IPS DF 6.9 (cell line): Measurements from ENCODE around the gene FBXW5.

ENCODE experiments used
- DNase-seq: peaks from one replicate; pipeline ENCODE4 v3.0.0-alpha.2; 2013; ENCODE audit warnings: low read depth, low spot score
- H3K27ac ChIP-seq: one replicate; pipeline ENCODE4 v1.5.1; 2013; ENCODE audit warnings: low read length, control low read depth
- H3K27me3 ChIP-seq: 2 replicates; pipeline ENCODE4 v1.6.1; 2013; ENCODE audit warnings: mild to moderate bottlenecking, low read length; ENCODE audit not compliant: control insufficient read depth, insufficient read depth
- H3K36me3 ChIP-seq: 2 replicates; pipeline ENCODE4 v1.6.1; 2013; ENCODE audit warnings: low read length; ENCODE audit not compliant: control insufficient read depth, insufficient read depth
- H3K4me1 ChIP-seq: 2 replicates; pipeline ENCODE4 v1.6.1; 2013; ENCODE audit warnings: low read length; ENCODE audit not compliant: control insufficient read depth, insufficient read depth
- H3K4me3 ChIP-seq: 2 replicates; pipeline ENCODE4 v1.5.1; 2013; ENCODE audit warnings: mild to moderate bottlenecking, low read length
- H3K9me3 ChIP-seq: 2 replicates; pipeline ENCODE4 v1.6.1; 2013; ENCODE audit warnings: low read length, inconsistent platforms; ENCODE audit not compliant: control insufficient read depth, insufficient read depth
- WGBS: extraction: QIAGEN DNeasy Blood & Tissue Kit; methylation state at CpG from one replicate; pipeline ENCODE4 v1.1.7; 2013; ENCODE audit warnings: mixed read lengths, missing lambda C conversion rate; ENCODE audit not compliant: insufficient read length, insufficient coverage; 5-methylcytosine and 5-hydroxymethylcytosine counted together

Gene FBXW5

DNA sequence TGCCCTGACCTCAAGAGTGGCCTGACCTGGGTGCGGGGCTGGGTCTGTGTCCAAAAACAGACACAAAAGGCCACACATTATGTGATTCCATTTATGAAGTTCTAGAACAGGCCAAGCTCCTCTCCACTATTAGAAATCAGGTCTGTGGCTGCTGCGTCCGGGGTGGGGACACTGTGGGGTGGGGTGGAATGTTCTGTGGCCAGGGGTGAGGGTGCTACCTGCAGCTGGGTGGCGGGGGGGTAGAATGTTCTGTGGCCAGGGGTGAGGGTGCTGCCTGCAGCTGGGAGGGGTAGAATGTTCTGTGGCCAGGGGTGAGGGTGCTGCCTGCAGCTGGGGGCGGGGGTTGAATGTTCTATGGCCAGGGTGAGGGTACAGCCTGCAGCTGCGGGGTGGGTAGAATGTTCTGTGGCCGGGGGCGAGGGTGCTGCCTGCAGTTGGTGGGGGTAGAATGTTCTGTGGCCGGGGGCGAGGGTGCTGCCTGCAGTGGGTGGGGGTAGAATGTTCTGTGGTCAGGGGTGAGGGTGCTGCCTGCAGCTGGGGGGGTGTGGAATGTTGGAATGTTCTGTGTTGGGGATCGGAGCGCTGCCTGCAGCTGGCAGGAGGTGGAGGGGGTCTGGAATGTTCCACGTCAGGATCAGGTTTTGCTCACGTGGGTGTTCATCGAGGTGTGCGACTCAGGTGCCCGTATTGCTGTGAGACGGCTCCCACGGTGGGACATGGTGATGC is 15.8 kb upstream of the FBXW5 start:
- no peak overlapping the region for H3K27ac ChIP-seq
- H3K27me3 ChIP-seq = no peaks in the 10 kb centered on the region
- no peaks in the 10 kb centered on the region for H3K9me3 ChIP-seq
- no peaks in the 10 kb centered on the region for H3K4me1 ChIP-seq
- no peak for DNase-seq
- WGBS = no CpG with 5 or more reads among the region's 19 CpGs
- H3K36me3 ChIP-seq = no peaks in the 10 kb centered on the region
- no peak overlapping the region for H3K4me3 ChIP-seq

DNA sequence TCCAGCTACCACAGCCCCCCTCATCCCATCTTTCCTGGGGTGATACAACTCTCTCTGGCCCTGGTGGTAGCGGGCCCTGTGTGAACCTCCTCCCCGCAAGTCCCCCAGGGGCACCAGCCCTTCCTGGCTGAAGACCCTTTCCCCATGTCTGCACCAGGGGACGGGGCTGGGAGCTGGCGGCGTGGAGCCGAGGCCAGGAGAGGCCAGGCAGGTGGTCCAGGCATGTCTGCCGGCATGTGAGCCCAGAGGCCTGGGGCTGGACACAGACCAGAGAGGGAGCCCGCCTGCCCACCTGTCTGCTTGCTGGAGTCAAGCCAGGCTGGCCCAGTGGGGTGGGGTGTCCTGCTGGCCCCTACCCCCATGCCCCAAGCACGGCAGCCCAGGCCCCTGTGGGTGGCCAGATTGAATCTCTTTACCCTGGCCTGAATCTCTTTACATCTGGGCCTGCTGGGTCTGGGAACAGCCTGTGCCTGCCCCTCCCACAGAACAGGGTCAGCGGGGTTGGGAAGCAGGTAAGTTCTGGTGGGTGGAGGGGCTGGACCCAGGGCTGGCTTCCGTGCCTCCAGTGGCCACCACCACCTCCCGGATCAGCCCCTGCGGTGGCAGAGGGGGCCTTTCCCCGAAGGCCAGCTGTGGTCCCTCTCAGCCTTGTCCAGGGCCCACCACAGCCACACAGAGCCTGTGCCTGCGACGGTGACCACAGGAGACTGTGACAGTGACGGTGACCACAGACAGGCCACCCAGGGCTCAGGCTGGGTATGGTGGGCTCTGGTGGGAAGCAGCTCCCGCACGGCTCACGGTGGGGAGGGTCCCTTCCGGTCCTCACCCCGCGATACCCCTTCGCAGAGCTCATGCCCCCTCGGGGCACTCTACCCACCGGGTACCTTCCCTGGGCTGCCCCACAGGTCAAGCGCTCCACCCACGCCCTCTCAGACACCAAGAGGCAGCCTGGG is 14.6 kb upstream of the FBXW5 start:
- Histone ChIP-seq H3K9me3 (no peaks in the 10 kb centered on the region), H3K4me1 (no peaks in the 10 kb centered on the region), H3K4me3 (no peak overlapping the region), H3K27ac (no peak overlapping the region), H3K27me3 (no peaks in the 10 kb centered on the region), H3K36me3 (no peaks in the 10 kb centered on the region; the same call in 1 of the 2 replicates)
- WGBS = no CpG with 5 or more reads among the region's 28 CpGs
- no peak for DNase-seq

- no peak for DNase-seq
- Histone ChIP-seq H3K36me3 (no peaks in the 10 kb centered on the region; the same call in 1 of the 2 replicates), H3K27ac (no peak overlapping the region), H3K9me3 (no peaks in the 10 kb centered on the region), H3K4me1 (no peaks in the 10 kb centered on the region), H3K27me3 (no peaks in the 10 kb centered on the region), H3K4me3 (no peak overlapping the region)
- WGBS = no CpG with 5 or more reads among the region's 7 CpGs
Observed at GRCh38 chr9:136958473-136958872, 13.9 kb upstream of the FBXW5 start.

- no peak overlapping the region for H3K27ac ChIP-seq
- no peak overlapping the region for H3K4me3 ChIP-seq
- no peaks in the 10 kb centered on the region for H3K4me1 ChIP-seq
- H3K36me3 ChIP-seq = no peaks in the 10 kb centered on the region; the same call in 1 of the 2 replicates
- no peak for DNase-seq
- no peaks in the 10 kb centered on the region for H3K9me3 ChIP-seq
- H3K27me3 ChIP-seq = no peaks in the 10 kb centered on the region
- WGBS = no CpG with 5 or more reads among the region's 6 CpGs
Observed at GRCh38 chr9:136957901-136958300, 13.4 kb upstream of the FBXW5 start.

- Histone ChIP-seq H3K4me1 (no peaks in the 10 kb centered on the region), H3K27me3 (no peaks in the 10 kb centered on the region), H3K9me3 (no peaks in the 10 kb centered on the region), H3K4me3 (no peak overlapping the region), H3K36me3 (no peaks in the 10 kb centered on the region; the same call in 1 of the 2 replicates), H3K27ac (no peak overlapping the region)
- no peak for DNase-seq
- 100% methylated on average over 1 of the region's 1 CpG for WGBS
Observed at GRCh38 chr9:136957461-136957860, 12.9 kb upstream of the FBXW5 start.

DNA sequence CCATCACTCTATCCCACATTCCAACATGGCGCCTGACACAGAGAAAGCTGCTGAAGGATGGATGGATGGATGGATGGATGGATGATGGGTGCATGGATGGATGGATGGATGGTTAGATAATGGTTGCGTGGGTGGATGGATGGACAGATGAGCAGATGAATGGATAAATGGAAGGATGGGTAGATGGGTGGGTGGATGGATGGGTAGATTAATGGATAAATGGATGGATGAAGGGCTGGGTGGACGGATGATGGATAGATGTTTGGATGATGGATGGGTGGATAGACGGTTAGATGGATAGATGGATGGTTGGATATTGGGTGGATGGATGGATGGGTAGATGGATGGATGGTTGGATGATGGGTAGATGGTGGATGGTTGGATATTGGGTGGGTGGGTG is 12.1 kb upstream of the FBXW5 start:
- 100% methylated on average over 2 of the region's 4 CpGs for WGBS
- DNase-seq = no peak
- no peak overlapping the region for H3K4me3 ChIP-seq
- H3K4me1 ChIP-seq = no peaks in the 10 kb centered on the region
- H3K27me3 ChIP-seq = no peaks in the 10 kb centered on the region
- no peak overlapping the region for H3K27ac ChIP-seq
- H3K36me3 ChIP-seq = no peaks in the 10 kb centered on the region; the same call in 1 of the 2 replicates
- H3K9me3 ChIP-seq = no peaks in the 10 kb centered on the region

DNA sequence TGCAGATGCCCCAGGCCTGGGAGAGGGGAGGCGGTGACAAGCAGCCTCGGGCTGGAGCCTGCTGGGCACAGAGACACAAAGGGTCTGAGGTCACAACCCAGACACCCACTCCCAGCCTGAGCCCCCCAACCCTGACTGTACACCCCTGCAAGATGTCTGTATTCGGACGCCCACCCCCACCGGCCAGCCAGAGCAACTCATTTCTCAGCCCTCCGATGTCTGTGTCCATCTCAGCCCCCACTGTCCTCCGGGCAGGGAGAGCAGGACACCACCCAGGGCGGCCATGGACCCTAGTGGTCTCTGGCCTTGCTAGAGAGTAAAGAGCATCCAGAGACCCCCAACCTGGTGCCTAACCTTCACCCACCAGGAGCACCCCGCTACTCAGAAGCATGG is 11.4 kb upstream of the FBXW5 start:
- H3K36me3 ChIP-seq = no peaks in the 10 kb centered on the region; the same call in 1 of the 2 replicates
- no peak overlapping the region for H3K4me3 ChIP-seq
- H3K9me3 ChIP-seq = no peaks in the 10 kb centered on the region
- no peaks in the 10 kb centered on the region for H3K4me1 ChIP-seq
- DNase-seq = no peak
- no CpG with 5 or more reads among the region's 9 CpGs for WGBS
- H3K27ac ChIP-seq = no peak overlapping the region
- H3K27me3 ChIP-seq = no peaks in the 10 kb centered on the region

GRCh38 chr9:136955202-136955942 is 10.8 kb upstream of the FBXW5 start:
- Histone ChIP-seq H3K4me3 (no peak overlapping the region), H3K9me3 (no peaks in the 10 kb centered on the region), H3K27ac (no peak overlapping the region), H3K4me1 (no peaks in the 10 kb centered on the region; the same call in 1 of the 2 replicates), H3K36me3 (no peaks in the 10 kb centered on the region; the same call in 1 of the 2 replicates), H3K27me3 (no peaks in the 10 kb centered on the region)
- WGBS = no CpG with 5 or more reads among the region's 14 CpGs
- no peak for DNase-seq

GRCh38 chr9:136954270-136955083 is 9.9 kb upstream of the FBXW5 start:
- Histone ChIP-seq H3K4me3 (no peak overlapping the region), H3K9me3 (no peaks in the 10 kb centered on the region), H3K27me3 (no peaks in the 10 kb centered on the region), H3K4me1 (no peaks in the 10 kb centered on the region; the same call in 1 of the 2 replicates), H3K27ac (no peak overlapping the region), H3K36me3 (no peaks in the 10 kb centered on the region; the same call in 1 of the 2 replicates)
- no CpG with 5 or more reads among the region's 25 CpGs for WGBS
- no peak for DNase-seq
